ENCODE results near the gene CEP83. TPM values are rescaled to one million over a fixed set of nuclear protein-coding genes. Genes with fewer than 3 reads are reported as not detected.

CEP83 gene
- polyA plus RNA-seq, 1 donor from 2014 or later: 19.5 TPM

GRCh38 chr12:94377599-94377998 lies 82.1 kb downstream of the CEP83 start:
- TF ChIP-seq MXI1 (conservative IDR thresholded peaks at IDR 0.05; ENCODE audit: poor library complexity, severe bottlenecking) (peak; percentile 19), POLR2AphosphoS5 (IDR thresholded peaks at IDR 0.05) (peak; percentile 70), EZH2 (IDR thresholded peaks at IDR 0.05; ENCODE audit: borderline replicate concordance, insufficient read depth, low read length, poor library complexity, severe bottlenecking) (no peak), EP300 (conservative IDR thresholded peaks at IDR 0.05; ENCODE audit: poor library complexity, severe bottlenecking) (peak; percentile 94)
- no peak overlapping the region for H3K4me3 ChIP-seq (ENCODE audit: low read length)
- H3K9me3 ChIP-seq (ENCODE audit: low read length): no peaks in the 10 kb centered on the region
- no peaks in the 10 kb centered on the region for H3K79me2 ChIP-seq (replicated peaks; ENCODE audit: insufficient read depth, low read length)
- no peak overlapping the region for H3K9ac ChIP-seq (ENCODE audit: low read length)
- H3K27me3 ChIP-seq (ENCODE audit: insufficient read depth, low read depth, low read length): no peaks in the 10 kb centered on the region
- no peak overlapping the region for H3K27ac ChIP-seq (ENCODE audit: low read length)
- H2AFZ ChIP-seq (ENCODE audit: low read depth, low read length): no peak overlapping the region
- H3K9me2 ChIP-seq (ENCODE audit: insufficient read depth, low read length): no peaks in the 10 kb centered on the region
- no peaks in the 10 kb centered on the region for H4K20me1 ChIP-seq (ENCODE audit: insufficient read depth)
- no peak overlapping the region for H3K4me2 ChIP-seq (ENCODE audit: low read length)
- no peaks in the 10 kb centered on the region for H3K36me3 ChIP-seq (ENCODE audit: insufficient read depth, low read length)
- no peaks in the 10 kb centered on the region for H3F3A ChIP-seq (ENCODE audit: insufficient read depth, low read length, poor library complexity, severe bottlenecking)

GRCh38 chr12:94374124-94374523 lies 85.5 kb downstream of the CEP83 start:
- no peak for TF ChIP-seq POLR2AphosphoS5 (IDR thresholded peaks at IDR 0.05)
- H3K27me3 ChIP-seq (ENCODE audit: insufficient read depth, low read depth, low read length): no peaks in the 10 kb centered on the region
- no peaks in the 10 kb centered on the region for H3K36me3 ChIP-seq (ENCODE audit: insufficient read depth, low read length)

GRCh38 chr12:94372461-94372860 lies 87.2 kb downstream of the CEP83 start:
- H3K36me3 ChIP-seq (ENCODE audit: insufficient read depth, low read length): no peaks in the 10 kb centered on the region
- H3K4me2 ChIP-seq (ENCODE audit: low read length): no peak overlapping the region
- no peak overlapping the region for H3K4me3 ChIP-seq (ENCODE audit: low read length)
- no peak overlapping the region for H2AFZ ChIP-seq (ENCODE audit: low read depth, low read length)
- TF ChIP-seq REST (IDR thresholded peaks at IDR 0.05; ENCODE audit: borderline replicate concordance) (no peak), POLR2AphosphoS5 (IDR thresholded peaks at IDR 0.05) (no peak), EZH2 (IDR thresholded peaks at IDR 0.05; ENCODE audit: borderline replicate concordance, insufficient read depth, low read length, poor library complexity, severe bottlenecking) (no peak), EP300 (conservative IDR thresholded peaks at IDR 0.05; ENCODE audit: poor library complexity, severe bottlenecking) (no peak), MXI1 (conservative IDR thresholded peaks at IDR 0.05; ENCODE audit: poor library complexity, severe bottlenecking) (no peak), RAD21 (conservative IDR thresholded peaks at IDR 0.05) (no peak), TAF1 (IDR thresholded peaks at IDR 0.05; ENCODE audit: low read depth) (no peak), CTCF (IDR thresholded peaks at IDR 0.05; ENCODE audit: poor library complexity, severe bottlenecking) (no peak), SMC3 (conservative IDR thresholded peaks at IDR 0.05; ENCODE audit: poor library complexity) (no peak)
- H4K20me1 ChIP-seq (ENCODE audit: insufficient read depth): no peaks in the 10 kb centered on the region
- H3K9me2 ChIP-seq (ENCODE audit: insufficient read depth, low read length): no peaks in the 10 kb centered on the region
- H3K9ac ChIP-seq (ENCODE audit: low read length): no peak overlapping the region
- H3K9me3 ChIP-seq (ENCODE audit: low read length): no peaks in the 10 kb centered on the region
- H3K27ac ChIP-seq (ENCODE audit: low read length): no peak overlapping the region
- no peaks in the 10 kb centered on the region for H3K79me2 ChIP-seq (replicated peaks; ENCODE audit: insufficient read depth, low read length)
- H3F3A ChIP-seq (ENCODE audit: insufficient read depth, low read length, poor library complexity, severe bottlenecking): no peaks in the 10 kb centered on the region
- H3K27me3 ChIP-seq (ENCODE audit: insufficient read depth, low read depth, low read length): no peaks in the 10 kb centered on the region

More at GRCh38 chr12:94374124-94374523, 85.5 kb downstream of the CEP83 start:
- no peak overlapping the region for H3K27ac ChIP-seq (ENCODE audit: low read length)
- H3K4me3 ChIP-seq (ENCODE audit: low read length): no peak overlapping the region
- H3F3A ChIP-seq (ENCODE audit: insufficient read depth, low read length, poor library complexity, severe bottlenecking): no peaks in the 10 kb centered on the region
- H3K4me2 ChIP-seq (ENCODE audit: low read length): no peak overlapping the region
- H4K20me1 ChIP-seq (ENCODE audit: insufficient read depth): no peaks in the 10 kb centered on the region
- H3K9me2 ChIP-seq (ENCODE audit: insufficient read depth, low read length): no peaks in the 10 kb centered on the region
- H3K9ac ChIP-seq (ENCODE audit: low read length): no peak overlapping the region
- no peaks in the 10 kb centered on the region for H3K79me2 ChIP-seq (replicated peaks; ENCODE audit: insufficient read depth, low read length)
- H2AFZ ChIP-seq (ENCODE audit: low read depth, low read length): no peak overlapping the region
- H3K9me3 ChIP-seq (ENCODE audit: low read length): no peaks in the 10 kb centered on the region

Measured in neural cell (in vitro differentiated cells).